GM18508 (cell line): ENCODE measurements around the gene SLC35E2B.
"Not testable (repeated sequence)": the region's sequence is repeated elsewhere in the genome, so short reads cannot be mapped to it uniquely, and the experiment has no call there.

Experiments used
- ATAC-seq: cut with Tn5 transposase; IDR thresholded peaks from one replicate; pipeline ENCODE4 v1.9.1; 2021; ENCODE audit warnings: moderate number of reproducible peaks; ENCODE audit not compliant: insufficient read depth, unreplicated experiment

The SLC35E2B gene

GRCh38 chr1:1704284-1704957 lies 11.8 kb upstream of the SLC35E2B start:
- not testable (repeated sequence) for ATAC-seq

GRCh38 chr1:1703796-1704195 lies 11.2 kb upstream of the SLC35E2B start:
- no peak for ATAC-seq

- ATAC-seq = not testable (repeated sequence)
Measured at GRCh38 chr1:1702506-1702905, 9.9 kb upstream of the SLC35E2B start.

GRCh38 chr1:1700557-1700956 lies 8.0 kb upstream of the SLC35E2B start:
- ATAC-seq = not testable (repeated sequence)

- ATAC-seq = not testable (repeated sequence)
Measured at GRCh38 chr1:1700067-1700466, 7.5 kb upstream of the SLC35E2B start.

GRCh38 chr1:1699061-1699460 lies 6.5 kb upstream of the SLC35E2B start:
- ATAC-seq = not testable (repeated sequence)

- ATAC-seq = not testable (repeated sequence)
Measured at GRCh38 chr1:1697358-1698183, 5.0 kb upstream of the SLC35E2B start.

GRCh38 chr1:1696431-1697357 lies 4.1 kb upstream of the SLC35E2B start:
- not testable (repeated sequence) for ATAC-seq

- ATAC-seq = not testable (repeated sequence)
Measured at GRCh38 chr1:1692324-1692713, 276 bp downstream of the SLC35E2B start.

- not testable (repeated sequence) for ATAC-seq
Measured at GRCh38 chr1:1691443-1691842, 1.2 kb downstream of the SLC35E2B start.

GRCh38 chr1:1689526-1689925 lies 3.1 kb downstream of the SLC35E2B start:
- ATAC-seq = not testable (repeated sequence)

GRCh38 chr1:1687846-1688245 lies 4.7 kb downstream of the SLC35E2B start:
- ATAC-seq = no peak

- no peak for ATAC-seq
Measured at GRCh38 chr1:1684031-1684681, 8.4 kb downstream of the SLC35E2B start.

GRCh38 chr1:1683104-1683905 lies 9.3 kb downstream of the SLC35E2B start:
- ATAC-seq = no peak

- no peak for ATAC-seq
Measured at GRCh38 chr1:1680912-1681273, 11.7 kb downstream of the SLC35E2B start.

GRCh38 chr1:1680031-1680911 lies 12.3 kb downstream of the SLC35E2B start:
- ATAC-seq = no peak

GRCh38 chr1:1678581-1679380 lies 13.8 kb downstream of the SLC35E2B start:
- no peak for ATAC-seq
